Activated CD8-positive, alpha-beta memory T cell treated with anti-CD3 and anti-CD28 coated beads, Interleukin-2, amount 10 ng/mL, durations not matched to agents 7 days and 5 days (primary cell): ENCODE measurements around the gene OSTF1. TPM values are rescaled to one million over a fixed set of nuclear protein-coding genes. Genes with fewer than 3 reads are reported as not detected.

ENCODE experiments used
- ATAC-seq: fragments of 150-1000 bp; cut with Tn5 transposase; one replicate; pipeline ENCODE4 v1.10.0; 2021; ENCODE audit warnings: moderate library complexity
- CTCF ChIA-PET: fragments of 350-600 bp; sonication (Branson Sonifier 250); formaldehyde crosslinking; loops from one replicate; lab custom pipeline; 2021; ENCODE audit warnings: antibody characterized with exemption; lab: Charles Lee
- DNase-seq: peaks from one replicate; pipeline ENCODE4 v3.0.0-alpha.2; 2020
- H3K27ac Mint-ChIP-seq: one replicate; pipeline ENCODE4 v1.8.0; 2021; ENCODE audit warnings: mild to moderate bottlenecking, mixed read lengths
- H3K27me3 Mint-ChIP-seq: one replicate; pipeline ENCODE4 v1.8.0; 2021; ENCODE audit warnings: mixed read lengths
- H3K36me3 Mint-ChIP-seq: one replicate; pipeline ENCODE4 v1.8.0; 2021; ENCODE audit warnings: mild to moderate bottlenecking, mixed read lengths
- H3K4me1 Mint-ChIP-seq: one replicate; pipeline ENCODE4 v1.8.0; 2021; ENCODE audit warnings: mixed read lengths
- H3K4me3 Mint-ChIP-seq: one replicate; pipeline ENCODE4 v1.8.0; 2021; ENCODE audit warnings: mild to moderate bottlenecking, moderate library complexity, mixed read lengths
- H3K9me3 Mint-ChIP-seq: one replicate; pipeline ENCODE4 v1.8.0; 2022; ENCODE audit warnings: low read depth, mixed read lengths
- total RNA-seq, 2 experiments: library from RNA; stranded (reverse); gene quantifications; one replicate each; pipeline ENCODE4 v1.2.3, GENCODE V29; 2021

Gene OSTF1, protein sequence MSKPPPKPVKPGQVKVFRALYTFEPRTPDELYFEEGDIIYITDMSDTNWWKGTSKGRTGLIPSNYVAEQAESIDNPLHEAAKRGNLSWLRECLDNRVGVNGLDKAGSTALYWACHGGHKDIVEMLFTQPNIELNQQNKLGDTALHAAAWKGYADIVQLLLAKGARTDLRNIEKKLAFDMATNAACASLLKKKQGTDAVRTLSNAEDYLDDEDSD
- total RNA-seq, result 100 to 1,000 TPM; 149 to 198 TPM

DNA sequence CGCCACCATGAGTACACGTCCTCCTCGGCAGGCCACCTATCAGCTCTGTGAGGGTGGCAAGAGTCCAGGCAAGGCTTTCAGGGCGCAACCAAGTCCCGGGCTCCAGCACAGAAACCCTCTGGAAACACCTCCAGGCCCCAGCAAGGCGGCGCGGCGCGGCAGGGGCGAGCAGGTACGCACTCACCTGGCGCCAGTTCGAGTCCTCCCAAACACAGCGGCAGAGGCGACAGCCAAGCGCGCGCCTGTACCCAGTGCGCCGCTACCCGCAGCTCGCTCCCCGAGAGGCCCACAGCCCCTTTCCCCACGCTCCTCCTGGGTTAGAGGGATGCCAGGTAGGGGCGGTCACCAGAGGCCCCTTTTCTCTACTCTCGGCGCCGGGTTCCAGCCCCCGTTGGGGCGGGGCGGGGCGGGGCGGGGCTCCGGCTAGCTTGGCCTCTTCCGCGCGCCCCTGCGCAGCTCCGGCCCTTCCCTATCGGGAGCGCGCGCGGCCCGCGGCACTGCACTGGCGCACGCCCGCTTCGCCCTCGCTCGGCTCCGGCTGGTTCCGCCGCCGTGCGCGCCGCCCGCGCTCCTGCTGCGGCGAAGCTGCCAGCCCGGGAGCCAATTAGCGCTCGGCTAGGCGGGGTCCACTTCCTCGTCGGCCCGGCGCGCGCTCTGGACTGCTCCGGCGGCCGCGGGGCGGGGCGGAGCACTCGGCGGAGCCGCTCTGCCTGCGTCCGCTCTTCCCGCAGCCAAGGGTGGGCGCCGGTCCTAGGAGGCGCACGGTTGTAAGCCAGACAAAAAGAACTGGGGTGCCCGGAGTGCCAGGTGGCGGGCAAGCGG lies at the start of gene OSTF1, which contains the start of gene NMRK1:
Gene OSTF1, plus strand, starts transcription at position 691 of the 822 bp plus-strand sequence. CDS start 179 bp downstream, outside the sequence.
Gene NMRK1, minus strand, starts transcription at position 332 of the 822 bp plus-strand sequence. CDS start 5,040 bp downstream, outside the sequence.
- CTCF ChIA-PET, result interaction anchor here (0.7 to 4.0 kb wide), 16 partner anchors 10 to 152 kb away, joined by 3 to 16 read pairs (median 4); partner anchors contain the start of genes C9orf40 and CARNMT1
- H3K27me3 Mint-ChIP-seq, result no peaks in the 10 kb centered on the region
- peak; percentile 95 for DNase-seq
- peak within 1 kb of the TSS; percentile 97 for H3K27ac Mint-ChIP-seq
- peaks cover 62% of the 10 kb centered on the region for H3K4me1 Mint-ChIP-seq
- peak; percentile 89 for ATAC-seq
- peak within 1 kb of the TSS; percentile 93 for H3K4me3 Mint-ChIP-seq
- peaks cover 46% of the 10 kb centered on the region for H3K36me3 Mint-ChIP-seq
- H3K9me3 Mint-ChIP-seq, result no peaks in the 10 kb centered on the region

DNA sequence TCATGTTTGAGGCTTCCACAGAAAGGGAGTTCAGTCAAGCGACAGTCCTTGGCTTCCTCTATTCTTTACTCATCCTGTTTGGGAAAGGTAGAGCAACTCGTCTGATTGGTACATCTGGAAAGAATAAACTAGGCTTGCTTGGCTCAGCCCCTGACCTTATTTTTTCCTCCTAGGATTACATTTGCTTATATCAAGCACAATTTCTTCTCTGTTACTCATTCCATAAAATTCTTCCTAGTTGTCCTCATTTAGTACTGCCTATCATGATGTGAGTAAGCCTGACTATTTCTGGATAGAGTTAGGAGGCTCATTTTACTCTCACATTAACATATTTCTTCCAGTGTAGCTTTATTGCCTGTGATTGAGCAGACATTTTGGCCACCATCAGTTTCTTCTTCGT lies 49.3 kb upstream of the OSTF1 start:
- peaks cover 2% of the 10 kb centered on the region for H3K27me3 Mint-ChIP-seq
- no peak overlapping the region for H3K27ac Mint-ChIP-seq
- H3K4me3 Mint-ChIP-seq, result no peak overlapping the region
- ATAC-seq (no peak), DNase-seq (no peak)
- CTCF ChIA-PET, result interaction anchor here (1.5 kb wide), 1 partner anchor 265 kb away, joined by 4 read pairs; no protein-coding TSS in a partner anchor
- H3K9me3 Mint-ChIP-seq, result no peaks in the 10 kb centered on the region
- no peaks in the 10 kb centered on the region for H3K36me3 Mint-ChIP-seq
- peaks cover 1% of the 10 kb centered on the region for H3K4me1 Mint-ChIP-seq

DNA sequence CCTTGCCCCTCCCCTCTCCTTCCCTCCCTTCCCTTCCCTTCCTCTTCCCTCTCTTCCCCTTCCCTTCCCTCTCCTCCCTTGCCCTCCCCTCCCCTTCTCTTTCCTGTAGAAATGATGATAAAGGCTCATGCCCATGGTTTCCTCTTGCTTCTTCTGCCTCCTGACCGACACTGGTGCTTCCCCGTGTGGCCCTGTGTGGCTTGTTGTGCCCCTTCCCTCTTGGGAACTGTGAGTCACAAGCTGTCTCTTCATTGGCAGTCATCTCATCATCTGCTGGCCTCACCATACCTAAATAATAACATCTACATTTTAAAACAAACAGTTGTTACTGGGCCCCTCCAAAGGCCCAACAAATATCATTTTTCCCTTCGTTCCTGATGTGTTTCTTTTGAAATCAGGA lies 48.5 kb upstream of the OSTF1 start:
- H3K27me3 Mint-ChIP-seq, result peaks cover 2% of the 10 kb centered on the region
- no peak for DNase-seq
- H3K27ac Mint-ChIP-seq, result no peak overlapping the region
- no peaks in the 10 kb centered on the region for H3K4me1 Mint-ChIP-seq
- no peaks in the 10 kb centered on the region for H3K9me3 Mint-ChIP-seq
- no peaks in the 10 kb centered on the region for H3K36me3 Mint-ChIP-seq
- CTCF ChIA-PET, result interaction anchor here (1.0 to 1.5 kb wide), 2 partner anchors 131 to 266 kb away, joined by 3 to 4 read pairs; no protein-coding TSS in a partner anchor
- ATAC-seq, result no peak
- H3K4me3 Mint-ChIP-seq, result no peak overlapping the region

DNA sequence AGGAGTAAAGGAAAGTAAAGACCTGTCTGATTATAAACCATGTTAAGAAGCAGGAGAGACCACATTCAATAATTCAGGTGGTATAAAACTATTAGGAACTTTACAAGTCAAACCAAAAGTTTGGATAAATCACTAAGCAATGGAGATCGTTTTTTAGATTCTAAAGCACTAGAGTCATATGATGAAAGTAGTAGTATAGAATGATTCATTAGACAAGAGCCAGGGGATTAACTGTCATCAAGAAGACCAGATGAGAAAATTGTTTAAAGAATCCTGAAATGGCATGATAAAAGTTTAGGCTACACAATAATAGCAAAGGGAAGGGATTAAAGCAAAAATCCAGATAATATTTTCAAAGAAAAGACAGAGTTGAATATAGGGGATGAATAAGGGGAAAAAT lies 47.3 kb upstream of the OSTF1 start:
- H3K4me3 Mint-ChIP-seq, result no peak overlapping the region
- CTCF ChIA-PET, result no interaction called here
- no peak for DNase-seq

DNA sequence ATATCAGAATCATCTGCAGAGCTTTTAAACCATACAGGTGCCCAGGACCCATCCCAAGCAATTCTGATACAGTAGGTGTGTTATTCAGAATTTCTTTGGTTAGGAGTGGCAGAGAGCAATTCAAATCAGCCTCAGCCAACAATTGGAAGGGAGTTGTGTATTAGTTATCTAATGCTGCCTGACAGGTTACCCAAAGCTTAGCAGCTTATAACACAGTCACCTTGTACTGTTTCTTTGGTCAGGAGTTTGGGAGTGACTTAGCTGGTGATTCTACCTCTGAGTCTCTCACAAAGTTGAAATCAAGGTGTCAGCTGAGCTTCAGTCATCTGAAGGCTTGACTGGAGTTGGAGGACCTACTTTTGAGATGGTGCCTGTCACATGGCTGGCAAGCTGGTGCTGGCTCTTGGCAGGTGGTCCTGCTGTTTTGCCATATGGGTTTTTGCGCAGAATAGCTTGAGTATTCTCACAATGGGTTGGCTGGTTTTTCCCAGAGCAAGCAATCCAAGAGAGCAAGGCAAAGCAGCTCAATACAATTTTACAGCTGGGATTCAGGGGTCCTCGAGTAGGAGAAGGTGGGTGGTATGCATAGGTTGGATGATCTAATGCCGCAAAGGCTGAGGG lies 41.5 kb upstream of the OSTF1 start:
- CTCF ChIA-PET, result interaction anchor here (0.9 to 1.0 kb wide), 2 partner anchors 18 to 29 kb away, joined by 3 to 5 read pairs; partner anchors contain the start of gene CARNMT1
- H3K27ac Mint-ChIP-seq, result no peak overlapping the region
- H3K4me1 Mint-ChIP-seq, result no peaks in the 10 kb centered on the region
- peaks cover 14% of the 10 kb centered on the region for H3K27me3 Mint-ChIP-seq
- ATAC-seq (no peak), DNase-seq (no peak)
- H3K36me3 Mint-ChIP-seq, result no peaks in the 10 kb centered on the region
- no peaks in the 10 kb centered on the region for H3K9me3 Mint-ChIP-seq
- H3K4me3 Mint-ChIP-seq, result no peak overlapping the region

More for the DNA sequence above, 47.3 kb upstream of the OSTF1 start:
- Mint-ChIP-seq H3K27me3 (peaks cover 14% of the 10 kb centered on the region), H3K9me3 (no peaks in the 10 kb centered on the region), H3K36me3 (no peaks in the 10 kb centered on the region), H3K27ac (no peak overlapping the region), H3K4me1 (no peaks in the 10 kb centered on the region)
- no peak for ATAC-seq

DNA sequence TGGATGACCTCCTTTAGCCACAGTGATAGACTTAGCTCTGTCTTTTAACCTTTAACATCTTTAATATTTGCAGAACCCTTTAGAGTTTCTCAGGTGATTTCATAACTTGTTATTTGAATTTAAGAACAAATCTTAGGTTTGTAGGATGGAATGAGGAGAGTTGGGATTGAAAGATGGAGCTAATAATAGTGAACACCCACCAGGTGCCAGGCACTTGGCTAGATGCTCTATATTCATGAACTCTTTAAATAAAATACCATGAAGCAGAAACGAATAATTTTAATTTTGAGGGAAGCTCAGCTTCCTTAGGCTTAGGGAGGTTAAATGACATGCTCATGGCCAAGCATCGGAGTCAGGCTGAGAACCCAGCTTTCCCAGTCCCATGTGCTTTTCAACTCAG lies 40.8 kb upstream of the OSTF1 start:
- peaks cover 14% of the 10 kb centered on the region for H3K27me3 Mint-ChIP-seq
- ATAC-seq (no peak), DNase-seq (no peak)
- no peaks in the 10 kb centered on the region for H3K9me3 Mint-ChIP-seq
- no peaks in the 10 kb centered on the region for H3K4me1 Mint-ChIP-seq
- H3K4me3 Mint-ChIP-seq, result no peak overlapping the region
- no peaks in the 10 kb centered on the region for H3K36me3 Mint-ChIP-seq
- CTCF ChIA-PET, result interaction anchor here (1.0 kb wide), 1 partner anchor 19 kb away, joined by 5 read pairs; the partner anchor contains the start of gene CARNMT1
- H3K27ac Mint-ChIP-seq, result no peak overlapping the region

DNA sequence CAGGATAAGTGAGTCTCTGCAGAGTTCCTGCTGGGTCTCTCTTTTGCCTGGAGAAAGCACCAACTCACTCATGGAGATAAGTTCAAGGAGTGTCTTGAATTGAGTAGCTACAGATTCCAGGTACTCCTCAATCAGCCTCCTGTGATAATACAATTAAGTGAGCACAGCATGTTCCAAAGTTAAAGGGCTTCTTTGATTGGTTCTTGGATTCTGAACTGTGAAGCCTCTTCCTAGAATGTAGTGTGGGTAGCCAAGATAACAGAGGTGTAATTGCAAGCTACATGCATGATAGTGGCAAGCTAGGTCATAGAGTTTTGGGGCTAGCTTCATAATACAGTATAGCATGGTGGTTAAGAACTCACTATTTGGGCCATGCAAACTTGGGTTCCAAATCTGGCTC lies 37.0 kb upstream of the OSTF1 start:
- no peak overlapping the region for H3K27ac Mint-ChIP-seq
- DNase-seq (no peak), ATAC-seq (no peak)
- H3K9me3 Mint-ChIP-seq, result peaks cover under 1% of the 10 kb centered on the region
- no peaks in the 10 kb centered on the region for H3K4me1 Mint-ChIP-seq
- CTCF ChIA-PET, result no interaction called here
- H3K36me3 Mint-ChIP-seq, result no peaks in the 10 kb centered on the region
- no peak overlapping the region for H3K4me3 Mint-ChIP-seq
- no peaks in the 10 kb centered on the region for H3K27me3 Mint-ChIP-seq

DNA sequence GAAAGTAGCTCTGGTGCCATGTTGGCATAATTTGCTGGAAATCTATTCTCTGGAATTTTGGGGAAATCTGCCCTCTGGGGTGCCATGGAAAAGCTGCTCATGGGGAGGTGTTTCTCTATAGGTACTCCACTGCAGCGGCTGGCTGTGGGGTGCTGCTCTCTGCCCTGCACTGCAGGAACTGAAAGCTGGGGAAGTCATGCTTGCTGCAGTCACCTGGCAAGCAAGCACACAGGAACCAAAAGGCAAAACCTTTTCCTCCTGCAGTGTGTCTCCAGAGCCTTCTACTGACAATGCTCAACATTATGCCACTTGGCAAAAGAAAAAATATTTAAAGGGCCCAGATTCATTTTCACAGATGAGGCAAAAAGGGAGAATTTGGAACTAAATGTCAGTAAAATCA lies 34.4 kb upstream of the OSTF1 start:
- H3K27me3 Mint-ChIP-seq, result no peaks in the 10 kb centered on the region
- H3K4me3 Mint-ChIP-seq, result no peak overlapping the region
- no peaks in the 10 kb centered on the region for H3K36me3 Mint-ChIP-seq
- DNase-seq, result no peak
- no peaks in the 10 kb centered on the region for H3K4me1 Mint-ChIP-seq
- H3K27ac Mint-ChIP-seq, result no peak overlapping the region
- no peak for ATAC-seq
- H3K9me3 Mint-ChIP-seq, result peaks cover 2% of the 10 kb centered on the region
- CTCF ChIA-PET, result interaction anchor here (0.9 to 1.8 kb wide), 2 partner anchors 10 to 20 kb away, joined by 3 to 4 read pairs; no protein-coding TSS in a partner anchor

DNA sequence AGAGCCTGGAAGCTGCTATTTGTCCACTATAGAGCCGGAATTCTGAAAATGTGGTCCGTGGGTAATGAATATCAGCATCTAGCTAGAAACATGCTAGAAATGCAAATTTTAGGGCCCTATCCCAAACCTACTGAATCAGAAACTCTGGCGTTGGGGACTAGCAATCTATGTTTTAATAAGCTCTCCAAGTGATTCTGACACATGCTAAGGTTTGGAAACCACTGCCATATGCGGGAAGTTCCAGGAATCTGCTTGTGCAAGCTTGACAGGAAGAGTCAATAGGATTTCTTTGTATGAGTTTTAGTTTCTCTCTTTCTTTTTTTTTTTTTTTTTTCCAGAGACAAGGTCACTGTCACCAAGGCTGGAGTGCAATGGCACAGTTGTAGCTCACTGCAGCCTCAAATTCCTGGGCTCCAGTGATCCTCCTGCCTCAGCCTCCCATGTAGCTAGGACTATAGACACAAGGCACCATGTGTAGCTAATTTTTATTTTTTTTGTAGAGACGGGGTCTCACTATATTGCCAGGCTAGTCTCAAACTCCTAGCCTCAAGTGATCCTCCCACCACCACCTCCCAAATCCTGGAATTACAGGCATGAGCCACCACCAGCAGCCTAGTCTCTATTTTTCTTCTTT lies 33.8 kb upstream of the OSTF1 start:
- peaks cover under 1% of the 10 kb centered on the region for H3K36me3 Mint-ChIP-seq
- no peaks in the 10 kb centered on the region for H3K4me1 Mint-ChIP-seq
- no peak overlapping the region for H3K27ac Mint-ChIP-seq
- H3K4me3 Mint-ChIP-seq, result no peak overlapping the region
- no peaks in the 10 kb centered on the region for H3K27me3 Mint-ChIP-seq
- DNase-seq (no peak), ATAC-seq (no peak)
- CTCF ChIA-PET, result interaction anchor here (0.9 to 1.8 kb wide), 2 partner anchors 10 to 21 kb away, joined by 3 to 4 read pairs; no protein-coding TSS in a partner anchor
- H3K9me3 Mint-ChIP-seq, result peaks cover 2% of the 10 kb centered on the region

DNA sequence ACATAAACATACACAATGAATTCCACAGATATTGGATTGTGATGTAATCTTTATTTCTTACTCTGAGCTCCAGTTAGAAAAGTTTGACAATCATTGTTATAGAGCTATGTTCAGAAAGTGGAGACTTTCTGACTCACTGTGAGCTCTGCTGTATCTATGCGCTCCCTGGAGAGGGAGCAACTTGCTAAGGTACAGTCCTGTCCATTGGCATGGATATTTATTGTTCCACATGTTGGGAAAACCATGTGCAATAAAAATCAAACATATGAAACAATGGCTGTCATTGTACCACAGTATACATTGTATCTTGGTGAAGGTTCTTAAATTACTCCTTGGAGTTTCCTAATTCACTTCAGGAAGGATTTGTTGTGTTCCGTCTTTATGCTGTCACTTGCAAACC lies 27.1 kb upstream of the OSTF1 start:
- ATAC-seq (no peak), DNase-seq (no peak)
- H3K4me1 Mint-ChIP-seq, result no peaks in the 10 kb centered on the region
- H3K36me3 Mint-ChIP-seq, result peaks cover 24% of the 10 kb centered on the region
- H3K9me3 Mint-ChIP-seq, result peaks cover 2% of the 10 kb centered on the region
- no peak overlapping the region for H3K27ac Mint-ChIP-seq
- H3K4me3 Mint-ChIP-seq, result no peak overlapping the region
- CTCF ChIA-PET, result no interaction called here
- no peaks in the 10 kb centered on the region for H3K27me3 Mint-ChIP-seq

DNA sequence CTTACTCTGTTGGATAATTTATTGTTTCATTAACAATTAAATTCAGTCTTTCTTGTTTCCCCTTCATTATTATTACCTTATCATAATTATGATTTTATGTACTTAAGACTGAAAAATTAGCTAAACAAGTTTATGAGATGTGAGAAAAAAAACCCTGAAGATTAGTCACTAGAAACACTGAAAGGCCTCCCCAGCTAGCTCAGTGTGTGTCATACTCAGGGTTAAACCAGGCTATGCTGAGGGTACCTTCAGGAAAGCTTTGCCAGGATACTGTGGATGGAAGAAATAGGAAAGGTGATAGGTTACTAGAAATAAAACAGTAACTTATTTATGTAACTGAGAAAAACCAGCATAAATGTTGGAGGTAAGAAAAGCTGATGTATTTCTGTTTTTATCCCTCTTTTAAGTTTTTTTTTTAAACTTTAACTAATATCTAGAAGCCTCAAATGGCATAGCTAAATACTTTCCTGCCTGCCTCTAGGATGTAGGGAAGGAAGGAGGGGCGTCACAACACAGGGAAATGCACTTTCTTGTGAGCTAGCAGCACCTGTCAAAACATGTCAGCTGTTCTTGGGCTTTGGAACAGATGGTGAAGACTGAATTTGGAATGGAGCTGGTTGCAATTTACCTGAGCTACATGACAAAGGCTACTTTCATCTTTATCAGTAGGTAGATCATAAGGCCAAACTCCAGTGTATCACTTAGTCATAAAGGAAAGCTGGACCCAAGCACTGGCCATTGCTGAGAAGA lies 24.6 kb upstream of the OSTF1 start:
- ATAC-seq (no peak), DNase-seq (no peak)
- peaks cover 32% of the 10 kb centered on the region for H3K36me3 Mint-ChIP-seq
- H3K4me3 Mint-ChIP-seq, result no peak overlapping the region
- no peaks in the 10 kb centered on the region for H3K9me3 Mint-ChIP-seq
- CTCF ChIA-PET, result interaction anchor here (1.5 kb wide), 1 partner anchor 9 kb away, joined by 4 read pairs; no protein-coding TSS in a partner anchor
- no peaks in the 10 kb centered on the region for H3K4me1 Mint-ChIP-seq
- no peaks in the 10 kb centered on the region for H3K27me3 Mint-ChIP-seq
- H3K27ac Mint-ChIP-seq, result no peak overlapping the region
